Kasumi-1 (cell line): ENCODE results near the gene TMPRSS13.

Experiments
- DNase-seq, 2 experiments: peaks; one replicate each; lab custom pipeline; 2025; lab: John Stamatoyannopoulos, UW

The TMPRSS13 gene

GRCh38 chr11:117855186-117855845 lies 73.9 kb downstream of the TMPRSS13 start:
- no peak for DNase-seq

- no peak for DNase-seq
These were observed 76.9 kb downstream of the TMPRSS13 start for GRCh38 chr11:117852309-117852708.

DNA sequence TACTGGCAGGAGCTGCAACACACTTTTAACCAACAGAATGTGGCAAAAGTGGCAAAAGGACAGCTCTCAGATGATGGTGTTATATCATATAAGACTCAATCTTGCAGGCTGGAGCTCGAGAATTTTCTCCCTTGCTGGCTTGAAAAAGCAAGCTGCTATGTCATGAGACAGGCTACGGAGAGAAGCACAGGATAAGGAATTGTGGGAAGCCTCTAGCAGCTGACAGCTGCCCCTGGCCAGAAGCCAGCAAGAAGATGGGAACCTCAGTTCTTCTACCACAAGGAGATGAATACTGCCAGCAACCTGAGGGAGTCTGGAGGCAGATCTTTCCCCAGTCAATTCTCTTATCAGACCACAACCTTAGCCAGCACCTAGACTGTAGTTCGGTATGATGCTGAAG lies 77.3 kb downstream of the TMPRSS13 start:
- DNase-seq, result no peak

DNA sequence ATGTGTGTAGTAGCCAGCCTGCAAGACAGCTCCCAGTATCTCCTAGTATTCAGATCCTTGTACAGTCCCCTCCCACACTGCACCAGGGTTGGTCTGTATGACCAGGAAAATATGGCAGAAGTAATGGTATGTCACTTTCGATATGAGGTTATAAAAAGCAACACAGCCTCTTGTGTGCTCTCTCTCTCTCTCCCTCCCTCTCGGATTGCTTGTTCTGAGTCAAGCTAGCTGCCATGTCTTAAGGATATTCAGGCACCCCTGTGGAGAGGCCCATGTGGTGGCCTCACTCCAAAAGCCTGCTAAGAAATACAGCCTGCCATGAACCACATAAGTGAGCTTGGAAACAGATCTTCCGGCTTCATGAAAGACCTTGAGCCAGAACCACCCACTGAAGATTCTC lies 78.1 kb downstream of the TMPRSS13 start:
- no peak for DNase-seq
